Measurements from ENCODE around the gene DEDD. TPM values are rescaled to one million over a fixed set of nuclear protein-coding genes. Genes with fewer than 3 reads are reported as not detected.
A peak's percentile ranks its signal among the peaks of the same experiment; 100 is the strongest.

The DEDD gene
- polyA plus RNA-seq, 1 of the 3 experiments (the other 2 are of a cell fraction) = 45.0 TPM

- H3K4me2 ChIP-seq = peak overlapping the region; percentile 73
- H3K4me3 ChIP-seq (ENCODE audit: low read depth in 2 of 2, low read length in 1 of 2) = no peak overlapping the region
- WGBS (ENCODE audit: low lambda C conversion rate) = 83% methylated on average over 1 of the region's 1 CpG
- peaks cover 5 to 13% of the 10 kb centered on the region in 2 experiments; a peak in 3 of 4 replicates for H3K4me1 ChIP-seq (ENCODE audit: control insufficient read depth in 1 of 2, insufficient read depth in 2 of 2, low read depth in 1 of 2, low read length in 1 of 2)
- ChIA-PET POLR2A (interaction anchor here (0.7 kb wide), 1 partner anchor 8 kb away, joined by 3 read pairs; no protein-coding TSS in a partner anchor), CTCF (interaction anchor here (1.0 to 3.0 kb wide), 3 partner anchors 11 to 62 kb away, joined by 3 to 9 read pairs (median 3); partner anchors contain the start of gene PPOX)
- no peak overlapping the region for H3K27ac ChIP-seq (ENCODE audit: low read depth in 2 of 2, low read length in 1 of 2)
- H3K9me2 ChIP-seq = no peaks in the 10 kb centered on the region
- no peak overlapping the region for H3K9ac ChIP-seq
- no peaks in the 10 kb centered on the region for H3K27me3 ChIP-seq (ENCODE audit: insufficient read depth)
- TF ChIP-seq NFIC (IDR thresholded peaks at IDR 0.05; ENCODE audit: borderline replicate concordance) (no peak), RFX5 (IDR thresholded peaks at IDR 0.05; ENCODE audit: low read length) (no peak), TEAD4 (IDR thresholded peaks at IDR 0.05; ENCODE audit: borderline replicate concordance, insufficient read depth) (no peak), EP300 (IDR thresholded peaks at IDR 0.05; ENCODE audit: borderline replicate concordance in 1 of 2, low read depth in 1 of 2, low read length in 1 of 2) (no peak), POLR2AphosphoS5 (IDR thresholded peaks at IDR 0.05; ENCODE audit: low read depth, low read length) (no peak), USF2 (IDR thresholded peaks at IDR 0.05; ENCODE audit: borderline replicate concordance, low read depth, low read length) (no peak), REST (IDR thresholded peaks at IDR 0.05; ENCODE audit: low read depth, low read length) (no peak), EZH2phosphoT487 (IDR thresholded peaks at IDR 0.05; ENCODE audit: borderline replicate concordance, low read depth) (no peak), RCOR1 (IDR thresholded peaks at IDR 0.05; ENCODE audit: low read length) (no peak), TCF12 (IDR thresholded peaks at IDR 0.05) (no peak), RXRA (IDR thresholded peaks at IDR 0.05; ENCODE audit: borderline replicate concordance, low read depth) (no peak), FOXM1 (IDR thresholded peaks at IDR 0.05; ENCODE audit: low read depth) (no peak), FOXJ3 (CRISPR knock-in tag; IDR thresholded peaks at IDR 0.05) (no peak), CTCF (IDR thresholded peaks at IDR 0.05) (no peak), MXI1 (IDR thresholded peaks at IDR 0.05; ENCODE audit: low read depth, low read length) (no peak), JUND (IDR thresholded peaks at IDR 0.05) (no peak), FOSL2 (IDR thresholded peaks at IDR 0.05; ENCODE audit: borderline replicate concordance, low read depth) (no peak), SIN3A (IDR thresholded peaks at IDR 0.05; ENCODE audit: borderline replicate concordance, low read depth, low read length) (no peak)
- peaks cover 33 to 43% of the 10 kb centered on the region in 2 experiments for H3K36me3 ChIP-seq (replicated peaks in 1 of 2; ENCODE audit: control insufficient read depth in 1 of 2, insufficient read depth in 2 of 2, low read length in 1 of 2)
- peaks cover 10% of the 10 kb centered on the region for H3F3A ChIP-seq (replicated peaks; ENCODE audit: insufficient read depth)
- H4K20me1 ChIP-seq (ENCODE audit: insufficient read depth) = peaks cover 7% of the 10 kb centered on the region; the same call in 1 of the 2 replicates
- peaks cover 87% of the 10 kb centered on the region for H3K79me2 ChIP-seq (ENCODE audit: insufficient read depth)
- H2AFZ ChIP-seq (ENCODE audit: low read depth) = no peak overlapping the region
- H3K9me3 ChIP-seq = no peaks in the 10 kb centered on the region
- no peak for DNase-seq
These were observed 2.2 kb downstream of the DEDD start for GRCh38 chr1:161130266-161130665.
